ENCODE measurements around the gene ADK.

DNA sequence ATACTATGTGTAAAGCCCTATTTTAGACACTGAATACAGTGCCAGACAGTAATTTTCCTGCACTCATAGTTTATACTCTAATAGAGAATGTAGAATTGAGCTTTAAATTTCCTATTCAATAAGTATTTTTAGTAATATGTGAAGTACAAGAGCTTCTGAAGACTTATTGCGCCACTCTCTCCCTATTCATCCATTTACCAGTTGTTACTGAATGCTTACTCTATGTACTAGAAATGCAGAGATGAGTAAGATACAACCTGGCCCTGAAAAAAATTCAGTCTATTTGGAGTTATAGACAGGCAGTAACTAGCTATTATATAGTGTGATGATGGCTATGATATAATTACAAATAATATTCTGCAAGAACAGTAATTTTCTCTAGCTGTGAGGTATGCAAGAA lies 98.8 kb downstream of the ADK start:
- TF ChIP-seq, protein P1, sequence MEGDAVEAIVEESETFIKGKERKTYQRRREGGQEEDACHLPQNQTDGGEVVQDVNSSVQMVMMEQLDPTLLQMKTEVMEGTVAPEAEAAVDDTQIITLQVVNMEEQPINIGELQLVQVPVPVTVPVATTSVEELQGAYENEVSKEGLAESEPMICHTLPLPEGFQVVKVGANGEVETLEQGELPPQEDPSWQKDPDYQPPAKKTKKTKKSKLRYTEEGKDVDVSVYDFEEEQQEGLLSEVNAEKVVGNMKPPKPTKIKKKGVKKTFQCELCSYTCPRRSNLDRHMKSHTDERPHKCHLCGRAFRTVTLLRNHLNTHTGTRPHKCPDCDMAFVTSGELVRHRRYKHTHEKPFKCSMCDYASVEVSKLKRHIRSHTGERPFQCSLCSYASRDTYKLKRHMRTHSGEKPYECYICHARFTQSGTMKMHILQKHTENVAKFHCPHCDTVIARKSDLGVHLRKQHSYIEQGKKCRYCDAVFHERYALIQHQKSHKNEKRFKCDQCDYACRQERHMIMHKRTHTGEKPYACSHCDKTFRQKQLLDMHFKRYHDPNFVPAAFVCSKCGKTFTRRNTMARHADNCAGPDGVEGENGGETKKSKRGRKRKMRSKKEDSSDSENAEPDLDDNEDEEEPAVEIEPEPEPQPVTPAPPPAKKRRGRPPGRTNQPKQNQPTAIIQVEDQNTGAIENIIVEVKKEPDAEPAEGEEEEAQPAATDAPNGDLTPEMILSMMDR (IDR thresholded peaks at IDR 0.05; ENCODE audit: low read depth, low read length): no peak
- no peak for TF ChIP-seq EZH2phosphoT487 (IDR thresholded peaks at IDR 0.05; ENCODE audit: low read depth)

All from OCI-LY3 (cell line).